ENCODE data around the gene TULP3. TPM values are rescaled to one million over a fixed set of nuclear protein-coding genes. Genes with fewer than 3 reads are reported as not detected.
A peak's percentile ranks its signal among the peaks of the same experiment; 100 is the strongest.

The TULP3 gene
- total RNA-seq, 2 experiments from 2014 or later = 5.6 to 6.0 TPM

- Mint-ChIP-seq H3K4me1 (ENCODE audit: low read depth) (peaks cover 8% of the 10 kb centered on the region), H3K27ac (no peak overlapping the region), H3K9me3 (no peaks in the 10 kb centered on the region), H3K36me3 (ENCODE audit: low read depth) (no peaks in the 10 kb centered on the region), H3K27me3 (peaks cover 54% of the 10 kb centered on the region), H3K4me3 (peak overlapping the region; percentile 57)
- ChIA-PET POLR2A (no interaction called here), CTCF (interaction anchor here (1.1 kb wide), 1 partner anchor 16 kb away, joined by 3 read pairs; no protein-coding TSS in a partner anchor)
- ATAC-seq = peak; percentile 65
- TF ChIP-seq CTCF (IDR thresholded peaks at IDR 0.05) = no peak
- intact Hi-C loops (cut with micrococcal nuclease) = no loop called here
- peak; percentile 58 for DNase-seq
Observed at GRCh38 chr12:2960390-2960956, 69.8 kb downstream of the TULP3 start.

DNA sequence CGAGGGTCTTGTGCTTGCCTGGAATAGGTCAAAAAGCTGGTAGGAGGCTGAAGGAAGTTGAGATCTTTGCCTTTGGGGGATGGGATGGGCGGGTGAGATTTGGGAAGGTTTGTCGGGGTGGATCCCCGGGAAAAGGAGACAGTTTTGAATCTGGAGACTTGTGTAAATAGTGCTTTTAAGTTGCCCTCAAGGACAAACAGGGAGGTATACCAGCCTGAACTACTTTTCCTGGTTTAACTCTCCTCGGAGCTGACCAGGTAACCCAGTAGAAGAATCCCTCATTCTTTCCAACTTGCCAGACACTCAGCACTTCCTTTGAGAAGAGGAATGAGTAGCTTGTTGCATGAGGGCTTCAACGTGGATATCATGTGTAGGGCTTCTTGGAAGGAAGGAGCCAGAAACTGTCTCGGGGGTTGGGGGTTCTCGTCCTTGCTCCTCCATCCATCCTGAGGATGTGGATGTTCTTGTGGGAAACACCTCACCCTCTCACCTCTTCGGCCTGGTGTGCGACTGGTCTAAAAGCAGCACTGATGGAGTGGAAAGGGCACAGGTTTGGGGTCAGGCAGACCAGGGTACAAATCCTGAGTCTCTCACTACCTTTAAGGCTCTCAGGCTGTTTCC lies 70.4 kb downstream of the TULP3 start:
- intact Hi-C loops (cut with micrococcal nuclease) = no loop called here

DNA sequence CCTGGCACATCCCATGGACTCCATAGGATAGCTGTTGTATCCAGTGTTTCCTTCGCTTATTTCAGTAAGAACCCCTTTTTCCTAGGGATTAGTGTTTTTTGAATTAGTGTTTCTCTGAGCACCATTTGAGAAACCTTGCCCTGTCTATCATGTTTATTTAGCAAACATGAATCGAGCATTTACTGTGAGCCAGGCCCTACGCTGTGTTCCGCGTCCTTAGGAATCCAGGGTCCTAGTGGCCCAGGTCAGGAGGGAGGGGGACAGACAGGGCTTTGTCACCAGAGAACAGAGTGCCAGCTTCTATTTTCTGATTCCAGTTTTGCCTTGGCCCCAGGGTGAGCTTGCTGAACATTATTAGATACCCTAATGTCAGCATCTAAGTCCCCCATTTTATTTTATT lies 71.0 kb downstream of the TULP3 start:
- TF ChIP-seq CTCF (IDR thresholded peaks at IDR 0.05) = no peak
- H3K36me3 Mint-ChIP-seq (ENCODE audit: low read depth) = no peaks in the 10 kb centered on the region
- peaks cover 8% of the 10 kb centered on the region for H3K4me1 Mint-ChIP-seq (ENCODE audit: low read depth)
- no peak overlapping the region for H3K4me3 Mint-ChIP-seq
- peaks cover 54% of the 10 kb centered on the region for H3K27me3 Mint-ChIP-seq
- POLR2A ChIA-PET = no interaction called here
- CTCF ChIA-PET = interaction anchor here (1.3 kb wide), 1 partner anchor 73 kb away, joined by 3 read pairs; no protein-coding TSS in a partner anchor
- DNase-seq = no peak
- ATAC-seq = no peak
- intact Hi-C loops (cut with micrococcal nuclease) = no loop called here
- H3K27ac Mint-ChIP-seq = no peak overlapping the region
- no peaks in the 10 kb centered on the region for H3K9me3 Mint-ChIP-seq

More for the DNA sequence above, 70.4 kb downstream of the TULP3 start:
- no peak for TF ChIP-seq CTCF (IDR thresholded peaks at IDR 0.05)
- CTCF ChIA-PET = interaction anchor here (1.1 to 1.3 kb wide), 2 partner anchors 17 to 73 kb away, joined by 3 read pairs; no protein-coding TSS in a partner anchor
- peak overlapping the region; percentile 57 for H3K4me3 Mint-ChIP-seq
- DNase-seq = no peak
- no peak for ATAC-seq
- H3K9me3 Mint-ChIP-seq = no peaks in the 10 kb centered on the region
- H3K27ac Mint-ChIP-seq = no peak overlapping the region
- H3K36me3 Mint-ChIP-seq (ENCODE audit: low read depth) = no peaks in the 10 kb centered on the region
- H3K4me1 Mint-ChIP-seq (ENCODE audit: low read depth) = peaks cover 8% of the 10 kb centered on the region
- peaks cover 55% of the 10 kb centered on the region for H3K27me3 Mint-ChIP-seq
- POLR2A ChIA-PET = no interaction called here

DNA sequence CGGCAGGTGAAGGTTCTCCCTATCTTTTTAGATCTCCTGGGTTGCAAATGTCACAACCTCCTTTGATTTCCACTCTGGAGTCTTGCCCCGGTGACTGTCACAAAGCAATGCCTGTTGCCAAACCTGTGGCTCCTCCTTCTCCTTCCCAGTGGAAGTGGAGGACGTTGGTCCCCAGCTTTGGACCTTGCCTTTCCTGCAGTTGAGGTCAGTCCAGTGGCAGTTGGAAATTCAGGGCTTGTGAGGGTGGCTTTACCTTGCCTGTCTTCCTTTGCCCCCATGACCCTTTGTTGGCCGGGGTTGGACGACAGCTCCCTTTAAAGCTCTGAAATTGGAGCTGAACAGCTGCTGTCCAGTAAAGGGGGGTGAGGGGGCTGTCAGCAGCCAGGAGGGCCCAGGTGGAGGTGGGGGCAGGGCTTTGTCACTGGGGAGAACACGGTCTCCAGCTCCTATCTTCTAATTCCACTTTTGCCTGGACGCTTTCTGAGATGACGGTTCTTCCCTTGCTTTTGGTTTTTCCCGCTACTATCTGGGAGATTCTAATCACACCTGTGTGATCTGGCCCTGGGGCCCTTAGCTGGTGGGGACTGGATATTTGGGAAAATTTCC lies 72.6 kb downstream of the TULP3 start:
- Mint-ChIP-seq H3K4me1 (ENCODE audit: low read depth) (peaks cover 8% of the 10 kb centered on the region), H3K36me3 (ENCODE audit: low read depth) (no peaks in the 10 kb centered on the region), H3K27me3 (peaks cover 43% of the 10 kb centered on the region), H3K27ac (no peak overlapping the region), H3K4me3 (no peak overlapping the region), H3K9me3 (no peaks in the 10 kb centered on the region)
- CTCF ChIA-PET = no interaction called here
- POLR2A ChIA-PET = no interaction called here
- intact Hi-C loops (cut with micrococcal nuclease) = no loop called here
- DNase-seq (no peak), ATAC-seq (no peak)
- TF ChIP-seq CTCF (IDR thresholded peaks at IDR 0.05) = no peak

GRCh38 chr12:2963760-2964292 lies 73.1 kb downstream of the TULP3 start:
- intact Hi-C loops (cut with micrococcal nuclease) = no loop called here
- Mint-ChIP-seq H3K9me3 (no peaks in the 10 kb centered on the region), H3K36me3 (ENCODE audit: low read depth) (no peaks in the 10 kb centered on the region), H3K27ac (no peak overlapping the region), H3K4me3 (no peak overlapping the region), H3K4me1 (ENCODE audit: low read depth) (peaks cover 5% of the 10 kb centered on the region), H3K27me3 (peaks cover 39% of the 10 kb centered on the region)
- TF ChIP-seq CTCF (IDR thresholded peaks at IDR 0.05) = no peak
- ChIA-PET POLR2A (no interaction called here), CTCF (no interaction called here)
- DNase-seq = no peak
- no peak for ATAC-seq
